Stomach (tissue), 4 donors: ENCODE results near the gene DCLK3.

Experiments used
- EP300 ChIP-seq: sonication (generic); formaldehyde crosslinking; IDR thresholded peaks from one replicate; pipeline ENCODE4 v1.6.1; 2017; ENCODE audit warnings: antibody characterized with exemption
- TF ChIP-seq, protein P1 (sequence below), 7 experiments: fragments of 450-650 bp in 4 of 7; fragments of 200-600 bp in 3 of 7; sonication (generic) in 3 of 7; IDR thresholded peaks; one replicate each; pipeline ENCODE4 v1.5.1; 2016 to 2019; ENCODE audit warnings: antibody characterized with exemption in 7 of 7, control low read depth in 2 of 7, mild to moderate bottlenecking in 1 of 7

DNA sequence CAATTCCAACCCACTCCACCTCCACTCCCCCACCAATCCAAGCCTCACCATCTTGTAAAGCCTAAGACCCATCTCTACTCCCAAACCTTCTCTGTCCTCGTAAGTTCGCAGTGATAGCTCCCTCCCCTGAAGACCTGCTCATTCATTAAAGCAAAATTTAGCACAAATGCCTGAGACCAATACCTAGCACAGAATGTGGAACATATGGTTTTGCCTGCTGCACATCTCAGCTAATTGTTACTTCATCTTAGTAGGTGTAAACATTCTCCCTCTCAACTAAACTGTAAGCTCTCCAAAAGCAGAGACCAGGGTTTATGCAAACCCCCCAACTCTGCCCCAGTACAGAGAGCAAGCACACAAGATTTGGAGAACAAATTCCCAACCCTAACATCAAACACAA is 20.5 kb downstream of the DCLK3 start:
- TF ChIP-seq, protein P1, sequence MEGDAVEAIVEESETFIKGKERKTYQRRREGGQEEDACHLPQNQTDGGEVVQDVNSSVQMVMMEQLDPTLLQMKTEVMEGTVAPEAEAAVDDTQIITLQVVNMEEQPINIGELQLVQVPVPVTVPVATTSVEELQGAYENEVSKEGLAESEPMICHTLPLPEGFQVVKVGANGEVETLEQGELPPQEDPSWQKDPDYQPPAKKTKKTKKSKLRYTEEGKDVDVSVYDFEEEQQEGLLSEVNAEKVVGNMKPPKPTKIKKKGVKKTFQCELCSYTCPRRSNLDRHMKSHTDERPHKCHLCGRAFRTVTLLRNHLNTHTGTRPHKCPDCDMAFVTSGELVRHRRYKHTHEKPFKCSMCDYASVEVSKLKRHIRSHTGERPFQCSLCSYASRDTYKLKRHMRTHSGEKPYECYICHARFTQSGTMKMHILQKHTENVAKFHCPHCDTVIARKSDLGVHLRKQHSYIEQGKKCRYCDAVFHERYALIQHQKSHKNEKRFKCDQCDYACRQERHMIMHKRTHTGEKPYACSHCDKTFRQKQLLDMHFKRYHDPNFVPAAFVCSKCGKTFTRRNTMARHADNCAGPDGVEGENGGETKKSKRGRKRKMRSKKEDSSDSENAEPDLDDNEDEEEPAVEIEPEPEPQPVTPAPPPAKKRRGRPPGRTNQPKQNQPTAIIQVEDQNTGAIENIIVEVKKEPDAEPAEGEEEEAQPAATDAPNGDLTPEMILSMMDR (IDR thresholded peaks at IDR 0.05): no peak
- TF ChIP-seq EP300: no peak
